AG09319 (cell line): ENCODE results near the gene BPHL.
"Not testable (repeated sequence)": the region's sequence is repeated elsewhere in the genome, so short reads cannot be mapped to it uniquely, and the experiment has no call there.

ENCODE experiments used
- DNase-seq: peaks from one replicate; pipeline ENCODE4 v3.0.0-alpha.2; 2010; ENCODE audit warnings: low read depth; ENCODE audit errors: extremely low read depth
- TF ChIP-seq, protein P1 (sequence below): IDR thresholded peaks from 2 replicates; pipeline ENCODE4 v1.5.1; 2011; ENCODE audit warnings: low read depth, mild to moderate bottlenecking, inconsistent platforms, low read length, moderate library complexity

BPHL gene

DNA sequence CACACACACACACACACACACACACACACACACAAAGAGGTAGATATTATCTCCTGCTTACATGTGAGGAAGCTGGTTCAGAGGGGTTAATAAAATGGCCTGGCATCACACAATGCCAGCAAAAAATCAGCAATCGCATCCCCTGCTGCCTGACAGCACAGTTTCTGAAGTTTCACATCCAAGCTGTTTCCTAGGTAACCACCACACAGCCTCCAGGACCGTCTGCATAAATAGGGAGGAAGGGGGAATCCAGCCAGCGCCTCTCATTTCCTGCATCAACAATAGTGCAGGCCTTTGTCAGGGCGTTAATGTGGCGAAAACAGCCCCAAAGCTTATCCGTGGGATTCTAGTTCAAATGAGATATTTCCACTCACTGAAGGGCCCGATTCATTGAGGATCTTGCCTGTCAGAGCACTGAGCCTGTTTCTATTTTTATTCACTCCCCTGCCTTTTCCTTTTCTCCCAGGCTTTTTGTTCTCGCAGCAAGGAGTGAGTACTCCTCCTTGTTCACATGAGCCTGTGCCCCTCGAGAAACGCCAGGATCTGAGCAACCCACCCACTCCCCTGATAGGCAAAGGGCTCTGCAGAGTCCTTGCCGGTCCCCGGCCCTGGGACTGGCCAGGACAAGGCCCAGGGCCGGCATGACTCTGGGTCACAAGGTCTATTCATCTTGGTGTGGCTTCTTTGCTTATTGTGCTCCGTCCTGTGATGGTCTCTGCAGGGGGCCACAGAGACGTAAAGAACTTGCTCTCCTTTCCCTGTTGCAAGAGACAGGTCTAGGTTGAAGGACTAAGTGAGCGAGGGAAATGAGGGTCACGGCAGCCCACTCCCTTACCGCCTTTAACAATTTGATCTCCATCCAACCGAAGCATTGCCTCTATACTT, 76.3 kb downstream of the BPHL start:
- DNase-seq, result no peak
- TF ChIP-seq, protein P1, sequence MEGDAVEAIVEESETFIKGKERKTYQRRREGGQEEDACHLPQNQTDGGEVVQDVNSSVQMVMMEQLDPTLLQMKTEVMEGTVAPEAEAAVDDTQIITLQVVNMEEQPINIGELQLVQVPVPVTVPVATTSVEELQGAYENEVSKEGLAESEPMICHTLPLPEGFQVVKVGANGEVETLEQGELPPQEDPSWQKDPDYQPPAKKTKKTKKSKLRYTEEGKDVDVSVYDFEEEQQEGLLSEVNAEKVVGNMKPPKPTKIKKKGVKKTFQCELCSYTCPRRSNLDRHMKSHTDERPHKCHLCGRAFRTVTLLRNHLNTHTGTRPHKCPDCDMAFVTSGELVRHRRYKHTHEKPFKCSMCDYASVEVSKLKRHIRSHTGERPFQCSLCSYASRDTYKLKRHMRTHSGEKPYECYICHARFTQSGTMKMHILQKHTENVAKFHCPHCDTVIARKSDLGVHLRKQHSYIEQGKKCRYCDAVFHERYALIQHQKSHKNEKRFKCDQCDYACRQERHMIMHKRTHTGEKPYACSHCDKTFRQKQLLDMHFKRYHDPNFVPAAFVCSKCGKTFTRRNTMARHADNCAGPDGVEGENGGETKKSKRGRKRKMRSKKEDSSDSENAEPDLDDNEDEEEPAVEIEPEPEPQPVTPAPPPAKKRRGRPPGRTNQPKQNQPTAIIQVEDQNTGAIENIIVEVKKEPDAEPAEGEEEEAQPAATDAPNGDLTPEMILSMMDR, result no peak

DNA sequence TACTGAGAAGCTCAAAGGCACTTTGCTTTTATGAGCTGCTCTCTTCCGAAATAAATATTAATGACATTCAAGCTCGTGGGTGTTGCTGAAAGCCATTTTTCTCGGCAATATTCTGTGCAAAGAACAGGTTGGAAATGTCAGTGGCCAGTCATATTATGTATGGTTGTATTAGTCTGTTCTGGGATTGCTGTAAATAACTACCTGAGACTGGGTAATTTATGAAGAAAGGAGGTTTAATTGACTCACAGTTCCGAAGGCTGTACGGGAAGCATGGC, 76.8 kb downstream of the BPHL start:
- no peak for DNase-seq
- TF ChIP-seq, protein P1, result no peak

DNA sequence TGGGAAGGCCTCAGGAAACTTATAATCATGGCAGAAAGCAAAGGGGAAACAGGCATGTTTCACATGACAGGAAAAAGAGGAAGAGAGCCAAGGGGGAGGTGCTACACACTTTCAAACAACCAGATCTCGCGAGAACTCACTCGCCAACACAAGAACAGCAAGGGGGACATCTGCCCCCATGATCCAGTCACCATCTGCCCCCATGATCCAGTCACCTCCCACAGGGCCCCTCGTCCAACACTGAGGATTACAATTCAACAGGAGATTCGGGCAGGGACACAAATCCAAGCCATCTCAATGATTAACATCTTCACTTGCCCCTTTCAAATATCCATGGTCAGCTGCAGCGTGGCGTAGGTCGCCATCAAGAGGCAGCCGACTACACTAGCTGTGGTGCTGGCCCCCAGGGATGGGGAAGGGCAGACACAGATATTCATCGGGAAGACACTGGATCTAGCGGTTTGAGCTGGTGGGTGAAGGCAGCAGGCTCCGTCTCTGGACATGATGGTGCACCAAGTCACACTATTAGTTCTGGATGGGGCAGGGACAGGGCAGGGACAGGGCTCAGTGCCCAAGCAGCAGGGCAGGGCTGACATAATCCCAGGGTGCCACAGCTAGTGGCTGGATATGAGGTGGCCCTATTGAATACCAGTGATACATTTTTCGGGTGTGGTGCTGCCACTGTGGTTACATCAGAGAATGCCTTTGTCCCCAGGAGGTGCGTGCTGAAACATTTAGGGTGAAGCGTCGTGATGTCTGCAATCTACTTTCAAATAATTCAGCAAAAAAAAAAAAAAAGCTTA, 77.4 kb downstream of the BPHL start:
- TF ChIP-seq, protein P1, result no peak
- no peak for DNase-seq

DNA sequence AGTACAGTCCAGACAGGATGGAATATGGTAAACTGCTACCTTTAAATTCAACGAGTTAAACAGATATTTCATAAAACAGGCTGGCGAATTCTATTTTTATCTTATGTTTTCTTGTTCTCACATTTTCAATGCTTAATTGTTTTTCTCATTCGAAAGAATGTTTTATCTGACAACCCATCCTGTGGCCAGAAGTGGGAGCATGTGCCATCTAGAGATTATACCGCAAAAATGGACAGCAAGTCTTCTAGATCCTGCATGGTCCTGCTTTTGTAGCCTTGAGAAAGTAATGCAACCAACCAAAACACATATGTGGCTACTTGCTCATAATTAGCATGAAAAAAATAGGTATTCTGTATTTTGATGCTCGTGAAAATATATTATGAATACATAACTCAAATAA, 78.3 kb downstream of the BPHL start:
- TF ChIP-seq, protein P1, result no peak
- DNase-seq, result no peak

DNA sequence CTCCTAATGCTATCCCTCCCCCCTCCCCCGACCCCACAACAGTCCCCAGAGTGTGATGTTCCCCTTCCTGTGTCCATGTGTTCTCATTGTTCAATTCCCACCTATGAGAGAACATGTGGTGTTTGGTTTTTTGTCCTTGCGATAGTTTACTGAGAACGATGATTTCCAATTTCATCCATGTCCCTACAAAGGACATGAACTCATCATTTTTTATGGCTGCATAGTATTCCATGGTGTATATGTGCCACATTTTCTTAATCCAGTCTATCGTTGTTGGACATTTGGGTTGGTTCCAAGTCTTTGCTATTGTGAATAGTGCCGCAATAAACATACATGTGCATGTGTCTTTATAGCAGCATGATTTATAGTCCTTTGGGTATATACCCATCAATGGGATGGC, 79.2 kb downstream of the BPHL start:
- not testable (repeated sequence) for DNase-seq

DNA sequence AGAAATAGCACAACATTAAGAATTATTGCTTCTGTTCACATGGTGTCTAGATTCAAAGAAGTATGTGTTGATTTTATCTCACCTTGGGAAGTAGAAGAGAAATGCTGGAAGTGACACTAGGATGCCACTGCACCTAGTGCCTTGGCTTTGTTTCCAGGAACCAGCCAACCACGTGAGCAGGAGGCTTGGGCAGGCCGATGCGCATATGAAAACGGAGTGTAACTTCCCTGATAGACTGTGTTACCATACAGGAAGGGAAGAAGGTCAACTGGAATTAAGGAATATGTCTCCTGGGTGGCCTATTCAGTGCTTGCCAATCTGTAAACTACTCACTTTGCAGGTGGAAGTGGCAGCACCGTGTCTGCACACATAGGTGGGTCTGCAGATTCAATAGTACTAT, 80.9 kb downstream of the BPHL start:
- TF ChIP-seq, protein P1, result no peak
- DNase-seq, result no peak

DNA sequence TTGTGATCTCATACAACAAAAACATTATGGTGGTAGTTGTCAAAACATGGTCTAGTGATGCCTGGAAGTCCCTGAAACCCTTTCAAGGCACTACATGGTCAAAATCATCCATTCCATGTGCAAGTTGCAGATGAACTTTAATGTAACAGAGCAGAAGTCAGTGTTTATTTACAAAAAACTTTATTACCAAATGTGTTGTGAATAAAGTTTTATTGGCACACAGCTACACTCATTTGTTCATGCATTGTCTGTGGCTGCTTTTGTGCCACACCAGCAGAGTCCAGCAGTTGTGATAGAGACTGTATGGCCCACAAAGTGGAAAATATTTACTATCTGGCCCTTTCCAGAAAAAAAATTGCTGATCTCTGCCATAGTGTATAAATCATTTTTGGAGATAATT, 82.2 kb downstream of the BPHL start:
- TF ChIP-seq, protein P1, result no peak
- no peak for DNase-seq
